B cell (primary cell): ENCODE data around the gene KRTAP2-4.

ENCODE experiments used
- CTCF ChIP-seq: fragments of 200-600 bp; IDR thresholded peaks from one replicate; pipeline ENCODE4 v1.8.0; 2022; ENCODE audit warnings: antibody characterized with exemption, mild to moderate bottlenecking
- EZH2 ChIP-seq: IDR thresholded peaks from 2 replicates; pipeline ENCODE4 v1.6.1; 2012; ENCODE audit warnings: borderline replicate concordance, low read depth, mild to moderate bottlenecking, moderate library complexity, low read length; ENCODE audit not compliant: insufficient read depth, poor library complexity, severe bottlenecking

DNA sequence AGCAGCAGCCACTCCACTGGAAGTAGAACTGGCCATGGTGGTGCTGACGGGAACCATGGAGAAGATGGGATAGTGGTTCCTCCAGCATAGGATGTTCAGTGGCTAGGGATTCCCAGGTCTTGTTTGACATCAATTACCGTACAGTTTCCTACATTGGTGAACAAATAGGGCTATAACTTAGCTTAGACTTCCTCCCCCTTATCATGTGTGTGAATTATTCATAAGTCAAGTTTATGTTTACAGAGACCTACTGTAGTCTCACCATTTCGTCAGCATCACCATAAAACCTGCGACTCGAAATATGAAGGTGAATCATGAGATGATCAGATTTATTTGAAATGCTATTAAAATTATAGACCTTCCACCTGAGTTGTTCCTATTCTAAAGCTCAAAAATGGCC, 6.9 kb downstream of the KRTAP2-4 start:
- no peak for TF ChIP-seq CTCF
- no peak for TF ChIP-seq EZH2
